IPS-NIHi11 (cell line): ENCODE data around the gene ZBTB7C.
A peak's percentile ranks its signal among the peaks of the same experiment; 100 is the strongest.

Experiments
- DNase-seq: peaks from one replicate; pipeline ENCODE4 v3.0.0; 2012; ENCODE audit warnings: mixed read lengths, low spot score

Gene ZBTB7C

DNA sequence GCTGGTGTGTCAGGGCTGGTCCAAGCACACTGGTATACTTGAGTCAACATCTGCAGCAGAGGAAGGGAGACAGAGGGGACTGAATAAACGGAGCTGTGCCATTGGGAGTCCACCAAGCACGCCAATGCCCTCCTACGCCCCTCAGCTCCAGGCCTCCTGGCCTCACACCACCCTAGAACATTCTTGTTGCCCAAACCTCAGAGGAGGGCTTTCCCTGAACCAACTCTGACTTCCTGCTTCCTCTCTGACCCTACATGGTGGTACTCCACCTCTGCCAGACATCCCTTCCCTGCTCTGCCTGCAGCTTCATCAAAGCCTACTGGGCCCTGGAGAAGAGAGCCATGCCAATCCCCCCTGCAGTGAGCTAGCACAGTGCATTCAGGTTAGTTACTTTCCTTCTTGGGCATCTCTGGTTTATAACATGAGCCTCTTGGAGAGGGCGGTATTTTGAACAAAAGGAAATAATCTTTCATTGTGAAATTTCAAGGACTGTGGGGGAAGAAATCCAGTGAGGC lies 54.4 kb downstream of the ZBTB7C start:
- no peak for DNase-seq

DNA sequence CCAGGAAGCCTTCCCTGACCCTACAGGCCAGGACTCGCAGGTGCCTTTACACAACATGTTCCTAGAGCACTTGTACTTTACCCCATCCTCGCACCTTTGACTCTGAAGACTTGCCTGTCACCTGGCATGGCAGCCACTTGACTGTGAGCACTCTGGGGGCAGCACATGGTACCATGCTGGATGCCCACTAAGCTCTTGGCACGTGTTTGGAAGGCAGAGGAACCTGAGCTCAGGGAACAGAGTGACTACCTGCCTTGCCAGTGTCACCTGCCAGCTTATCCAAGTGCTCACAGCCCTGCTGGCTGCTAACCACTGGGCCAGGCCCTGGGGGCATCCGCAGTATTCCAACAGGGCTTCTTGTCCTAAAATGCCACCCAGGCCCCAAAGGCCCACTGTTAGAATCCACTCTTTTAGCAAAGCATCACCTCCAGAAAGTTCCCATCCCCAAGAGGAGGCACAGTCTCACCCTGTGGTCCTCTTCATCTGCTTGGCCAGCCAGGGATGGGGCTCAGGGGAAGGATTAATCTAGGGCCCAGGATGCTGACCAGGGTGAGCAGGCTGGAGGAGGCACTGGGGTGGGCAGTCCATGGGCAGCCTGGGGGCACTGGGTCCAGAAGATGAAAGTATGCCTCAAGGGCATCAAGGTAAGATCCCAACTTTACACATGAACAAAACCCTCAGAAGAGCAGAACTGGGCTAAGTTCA lies 57.0 kb downstream of the ZBTB7C start:
- DNase-seq, result no peak

DNA sequence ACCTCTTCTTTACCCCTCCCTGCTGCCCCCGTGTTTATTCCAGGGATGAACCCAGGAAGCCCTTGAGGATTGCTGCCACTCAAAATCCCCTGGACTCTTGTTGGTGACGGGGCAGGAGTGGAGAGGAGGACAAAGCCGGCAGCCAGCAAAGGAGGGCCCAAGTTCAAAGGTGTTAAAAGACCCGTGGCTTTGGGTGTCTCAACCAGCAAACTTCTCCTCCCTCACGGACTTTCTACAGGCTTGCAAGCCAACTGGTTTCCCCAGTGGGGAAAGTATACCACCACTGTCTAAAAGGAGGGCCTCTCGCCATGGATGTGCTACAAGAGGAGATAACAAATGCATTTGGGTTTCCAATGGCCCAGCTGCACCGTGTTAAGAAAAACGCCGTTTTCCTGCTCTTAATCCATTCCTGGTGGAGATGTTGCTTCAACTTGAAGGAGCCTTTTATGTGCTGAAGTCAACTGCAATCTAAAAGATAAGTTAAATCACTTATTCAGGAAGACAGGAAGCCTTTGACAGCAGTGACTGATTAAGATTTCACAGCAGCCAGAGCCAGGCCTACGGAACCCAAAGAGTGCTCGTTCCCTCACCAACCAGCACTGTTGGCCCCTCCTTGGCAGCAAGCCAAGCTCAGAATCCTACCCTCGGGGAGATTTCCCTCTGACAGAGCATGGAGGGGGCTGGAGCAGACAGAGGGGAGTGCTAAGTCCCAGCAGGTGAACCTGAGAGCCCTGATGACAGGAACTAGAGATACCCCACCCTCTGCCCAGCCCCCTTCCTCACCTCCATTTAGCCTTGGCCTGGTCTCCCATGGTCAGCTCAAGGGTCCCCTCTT lies 57.8 kb downstream of the ZBTB7C start:
- no peak for DNase-seq

DNA sequence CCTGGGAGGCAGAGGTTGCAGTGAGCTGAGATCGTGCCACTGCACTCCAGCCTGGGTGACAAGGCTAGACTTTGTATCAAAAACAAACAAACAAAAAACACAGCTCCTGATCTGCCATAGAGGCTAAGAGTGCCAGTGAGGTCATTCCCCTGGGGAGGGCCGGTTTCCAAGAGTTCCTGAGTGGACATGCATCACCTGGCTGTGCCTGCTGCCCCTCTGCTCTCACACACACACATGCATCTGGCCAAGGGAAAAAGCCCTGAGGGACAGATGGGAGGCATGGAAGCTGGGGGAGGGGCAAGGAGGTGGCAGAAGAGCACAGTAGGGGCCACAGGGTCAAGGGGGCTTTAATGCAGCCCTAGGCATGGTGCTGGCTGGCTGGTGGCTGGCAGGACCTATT lies 60.4 kb downstream of the ZBTB7C start:
- no peak for DNase-seq

DNA sequence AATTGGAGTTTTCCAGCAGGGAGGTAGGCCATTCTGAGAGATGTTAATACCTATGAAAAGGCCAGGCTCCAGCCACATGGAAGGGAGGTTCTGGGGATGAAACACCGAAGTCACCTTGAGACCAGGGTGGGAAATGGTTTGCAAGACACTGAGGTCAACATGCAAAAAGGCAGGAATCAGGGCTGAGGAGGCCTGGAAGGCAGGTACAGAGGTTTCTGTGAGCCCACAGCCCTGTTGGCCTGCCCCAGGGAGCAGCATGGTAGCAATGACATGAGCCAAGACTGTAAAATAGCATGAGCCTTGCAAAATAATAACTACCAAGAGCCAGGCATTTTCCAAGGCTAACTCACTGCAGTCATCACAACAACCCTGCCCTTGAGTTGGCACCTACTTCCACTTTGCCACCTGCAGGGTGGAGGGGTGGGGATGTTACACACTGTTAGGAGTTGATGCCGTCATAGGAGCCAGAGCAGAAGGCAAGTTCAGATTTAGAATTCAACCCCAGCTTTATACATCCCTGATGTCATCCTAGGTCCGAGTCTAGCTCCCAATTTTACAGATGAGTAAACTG lies 61.3 kb downstream of the ZBTB7C start:
- no peak for DNase-seq

DNA sequence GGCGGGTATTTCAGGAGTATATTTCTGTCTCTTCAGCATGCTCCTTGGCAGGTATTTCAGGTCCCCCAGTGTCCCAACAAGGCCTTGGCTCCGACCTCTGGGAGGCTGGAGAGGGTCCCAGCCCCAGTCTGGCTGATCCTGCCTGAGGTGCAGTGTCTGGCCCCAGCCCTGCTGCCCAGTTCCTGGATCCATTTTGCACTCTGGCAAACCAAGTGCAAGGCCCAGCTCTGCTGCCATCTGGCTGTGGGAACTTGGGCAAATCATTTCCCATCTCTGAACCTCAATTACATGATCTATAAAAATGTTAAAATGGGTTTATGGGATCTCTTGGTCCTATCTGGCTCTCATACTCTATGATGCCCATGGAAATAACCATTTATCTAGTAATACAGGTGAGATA lies 63.6 kb downstream of the ZBTB7C start:
- no peak for DNase-seq

DNA sequence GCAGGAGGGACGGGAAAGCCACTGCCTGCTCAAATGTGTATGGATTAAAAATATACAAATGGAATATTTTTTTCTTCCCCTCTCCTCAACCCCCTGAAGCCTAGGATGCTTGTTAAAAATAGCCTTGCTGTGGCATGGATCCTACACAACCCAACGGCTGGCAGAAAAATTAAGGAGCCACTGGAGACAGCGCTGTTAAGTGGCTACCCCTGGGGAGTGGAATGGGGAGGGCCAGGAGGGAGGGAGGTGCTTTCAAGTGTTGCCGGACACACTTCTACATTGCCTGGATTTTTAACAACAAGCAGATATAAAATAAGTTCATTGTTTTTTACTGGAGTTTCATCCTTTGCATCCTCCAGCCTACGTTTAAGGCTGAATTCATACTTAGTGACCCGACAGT lies 66.6 kb downstream of the ZBTB7C start:
- no peak for DNase-seq

DNA sequence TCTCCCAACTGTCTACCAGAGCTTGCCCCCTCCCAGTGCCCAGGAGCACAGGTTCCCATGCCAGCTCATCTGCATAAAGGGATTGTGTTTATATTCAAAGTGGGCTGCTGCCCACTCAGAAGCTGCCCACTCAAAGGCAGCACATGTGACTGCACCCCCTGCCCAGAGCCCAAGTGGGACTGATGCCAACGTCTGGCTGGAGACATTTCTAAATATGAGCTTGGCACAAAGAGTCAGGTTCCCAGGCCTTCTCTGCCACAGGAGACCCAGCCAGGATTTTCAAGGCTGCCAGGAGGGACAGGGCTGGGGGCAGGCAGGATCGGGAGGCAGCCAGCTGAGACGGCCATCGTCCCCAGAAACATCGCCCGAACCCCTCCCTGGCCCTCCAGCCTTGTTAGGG lies 67.1 kb downstream of the ZBTB7C start:
- DNase-seq, result no peak

DNA sequence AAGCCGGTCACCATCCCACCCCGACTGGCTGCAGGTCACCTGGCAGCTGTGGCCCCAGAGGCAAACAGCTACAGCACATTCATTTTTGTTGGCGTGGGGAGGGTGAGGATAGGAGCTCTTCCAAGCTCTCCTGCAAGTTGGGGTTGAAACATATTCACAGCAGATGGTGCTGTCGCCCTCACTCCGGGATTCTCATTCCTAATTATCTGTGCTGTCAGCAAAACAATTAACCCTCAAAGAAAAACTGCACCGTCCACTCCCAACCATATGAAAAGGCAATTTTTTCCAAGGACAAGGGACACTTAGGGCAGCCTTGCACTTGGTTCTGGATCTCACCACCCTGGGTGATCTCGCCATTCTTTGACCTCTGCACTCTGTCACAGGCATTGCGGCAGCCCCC lies 68.6 kb downstream of the ZBTB7C start:
- DNase-seq, result no peak

DNA sequence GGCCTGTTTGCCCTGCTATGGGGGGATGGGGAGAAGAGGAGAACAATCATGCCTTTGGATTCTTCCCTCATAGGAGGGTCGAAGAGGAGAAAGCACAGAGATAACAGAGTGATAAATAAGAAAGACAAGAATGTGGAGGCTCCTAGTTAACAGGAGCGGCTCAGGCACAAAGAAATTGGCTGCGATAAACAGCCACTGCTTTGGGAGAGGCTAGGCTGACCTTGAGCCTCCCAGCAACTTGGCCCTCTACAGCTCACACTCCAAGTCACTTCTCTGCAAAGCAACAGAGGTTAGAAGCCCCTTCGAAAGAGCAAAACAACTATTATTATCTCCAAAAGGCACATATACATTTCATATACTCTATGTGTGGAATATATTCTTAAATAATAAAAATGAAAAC lies 69.5 kb downstream of the ZBTB7C start:
- DNase-seq, result no peak

DNA sequence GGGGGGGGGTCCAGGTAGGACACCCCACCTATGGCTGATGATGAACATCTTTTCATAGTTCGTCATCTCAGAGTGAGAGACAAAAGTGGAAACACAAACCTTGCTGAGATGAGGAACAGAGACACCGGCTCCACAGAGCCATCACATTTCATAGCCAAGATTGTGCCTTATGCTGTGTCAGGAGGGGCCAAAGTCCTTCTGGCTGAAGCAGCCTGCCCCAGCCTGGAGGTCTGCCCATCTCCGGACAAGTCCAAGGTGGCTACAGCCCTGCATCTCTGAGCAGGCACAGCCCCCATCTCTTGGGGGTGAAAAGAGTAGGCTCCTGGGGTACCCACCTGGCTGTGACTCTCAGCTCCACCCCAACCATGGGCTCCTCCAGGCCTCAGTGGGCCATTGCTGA lies 70.3 kb downstream of the ZBTB7C start:
- DNase-seq, result no peak

DNA sequence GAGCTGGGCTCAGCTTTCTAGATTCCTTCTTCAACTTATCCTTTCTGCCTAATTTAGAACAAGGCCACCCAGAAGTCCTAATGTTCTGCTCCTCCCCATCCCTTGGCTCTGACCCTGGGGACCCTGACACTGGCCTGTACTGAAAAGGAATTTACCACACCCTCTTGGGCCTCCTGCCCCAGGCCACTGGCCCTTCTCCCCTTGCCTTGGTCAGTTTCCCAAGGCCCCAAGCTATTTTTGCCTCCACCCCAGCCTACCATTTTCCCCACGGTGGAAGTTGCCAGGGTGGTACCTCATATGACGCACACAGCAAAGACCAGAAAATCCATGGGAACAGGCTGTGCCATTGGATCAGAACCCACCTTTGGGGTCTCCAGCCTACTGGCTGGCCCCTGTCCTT lies 72.1 kb downstream of the ZBTB7C start:
- no peak for DNase-seq

DNA sequence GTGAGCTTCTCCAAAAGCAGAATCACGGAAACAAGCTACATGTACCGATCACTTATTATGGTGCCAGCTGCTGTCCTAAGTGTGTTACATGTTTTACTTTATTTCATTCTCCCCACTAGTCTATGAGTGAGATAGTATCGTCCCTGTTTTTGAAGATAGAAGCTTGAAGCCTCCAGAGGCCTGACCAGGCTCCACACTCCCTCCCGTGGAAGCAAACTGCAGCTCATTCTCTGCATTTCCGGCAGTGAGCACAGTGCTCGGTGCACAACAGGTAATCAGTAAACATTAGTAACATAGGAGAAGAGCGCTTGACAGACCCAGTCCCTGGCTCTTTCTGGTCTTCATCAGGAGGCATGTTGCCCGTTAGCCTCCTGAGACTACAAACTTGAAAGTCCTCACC lies 72.9 kb downstream of the ZBTB7C start:
- DNase-seq, result no peak

DNA sequence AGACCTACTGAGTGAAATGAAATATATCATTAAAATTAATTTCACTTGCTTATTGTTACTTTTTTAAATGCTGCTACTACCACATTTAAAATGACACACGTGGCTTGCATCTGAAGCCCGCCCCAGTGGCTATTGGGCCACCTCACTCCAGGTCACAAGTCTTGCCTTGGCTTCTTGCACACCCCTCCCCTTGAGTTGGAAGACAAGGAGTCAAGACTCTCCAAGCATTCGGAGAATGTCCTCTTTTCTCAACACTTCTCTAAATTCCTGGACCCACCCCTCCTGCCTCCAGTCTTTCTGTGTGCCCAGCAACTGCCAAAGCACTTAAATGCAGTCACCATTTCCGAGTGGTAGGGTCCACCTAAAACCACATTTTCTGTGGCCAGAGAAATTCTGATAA lies 73.4 kb downstream of the ZBTB7C start:
- peak; percentile 38 for DNase-seq

DNA sequence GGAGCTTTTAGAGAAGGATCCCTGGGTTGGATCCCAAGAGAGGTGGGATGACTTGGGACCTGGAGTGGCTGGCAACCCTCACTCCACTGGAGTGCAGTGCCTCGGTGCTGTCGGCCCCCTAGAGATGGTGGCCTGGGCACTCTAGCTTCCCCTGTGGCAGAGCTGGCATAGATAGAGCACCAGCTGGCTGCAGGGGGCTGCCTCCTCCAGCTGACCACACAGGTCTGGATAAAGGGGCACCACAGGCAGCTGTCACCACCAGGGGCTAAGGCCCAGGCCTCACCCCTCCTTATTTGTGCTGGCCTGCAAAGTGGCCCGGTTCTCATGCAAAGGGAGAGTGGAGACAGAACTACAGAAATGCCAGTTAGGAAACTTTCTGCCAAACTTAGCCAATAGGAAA lies 74.3 kb downstream of the ZBTB7C start:
- no peak for DNase-seq

DNA sequence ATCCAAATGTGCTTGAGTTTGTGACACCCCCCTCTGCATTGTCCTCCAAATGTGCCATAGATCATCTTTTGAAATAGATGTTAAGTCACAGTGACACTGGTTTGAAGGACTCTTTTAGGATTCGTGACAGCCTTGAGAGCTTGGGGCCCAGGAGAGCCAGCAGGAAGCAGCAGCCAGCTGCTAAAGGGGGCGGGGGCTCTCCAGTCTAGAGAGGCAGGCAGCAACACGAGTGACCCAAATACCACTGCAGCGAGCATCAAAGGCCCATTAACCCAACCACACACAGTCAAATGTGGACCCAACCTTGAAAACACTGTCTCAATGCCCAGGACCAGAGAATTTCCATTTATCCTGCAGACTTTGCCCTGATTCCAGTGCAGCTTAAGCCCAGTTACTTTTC lies 75.6 kb downstream of the ZBTB7C start:
- DNase-seq, result no peak

DNA sequence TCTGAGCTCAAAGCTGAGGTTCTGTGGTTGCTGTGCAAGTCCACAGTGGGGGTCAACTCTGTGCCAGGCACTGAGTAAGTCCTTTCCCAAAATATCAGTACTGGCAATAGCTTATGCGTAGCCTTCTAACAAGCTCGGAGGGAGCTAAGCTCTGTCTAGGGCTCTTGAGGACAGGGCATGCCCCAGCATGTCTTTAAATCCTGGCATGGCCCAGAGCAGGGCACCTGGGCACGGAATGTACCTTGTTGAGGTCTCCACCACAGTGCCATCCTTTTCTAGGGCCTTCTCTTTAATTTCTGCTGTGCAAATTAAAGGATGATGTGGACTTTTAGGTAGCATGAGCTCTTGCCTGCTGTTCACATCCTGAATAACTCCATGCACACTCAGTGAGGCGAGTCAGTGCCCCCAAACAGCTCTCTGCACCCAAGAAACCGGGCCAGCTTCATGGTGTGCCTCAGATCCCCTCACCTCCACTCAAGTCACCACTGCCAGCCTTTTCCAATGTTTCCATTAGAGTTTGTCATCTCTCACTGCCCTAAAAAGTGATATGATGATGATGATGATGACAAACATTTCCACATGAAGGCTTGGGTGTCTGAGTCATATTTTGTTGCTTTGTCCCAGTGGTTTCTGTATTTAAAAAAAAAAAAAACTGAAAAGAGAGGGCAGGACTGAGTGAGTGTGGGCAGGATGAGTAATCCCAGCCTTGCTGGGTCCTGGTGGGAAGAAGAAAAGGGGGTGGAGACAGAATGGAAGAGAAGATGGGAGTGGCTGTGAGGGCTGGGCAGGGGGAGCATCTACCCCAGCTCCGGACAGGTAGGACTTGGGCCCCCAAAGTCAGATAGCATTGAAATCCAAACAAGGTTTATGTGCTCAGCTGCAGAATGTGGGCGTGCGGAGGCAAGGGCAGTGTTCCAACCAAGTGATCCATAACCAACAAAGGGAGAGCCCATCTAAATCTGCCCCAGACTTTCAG lies 78.9 kb downstream of the ZBTB7C start:
- DNase-seq, result peak; percentile 43

DNA sequence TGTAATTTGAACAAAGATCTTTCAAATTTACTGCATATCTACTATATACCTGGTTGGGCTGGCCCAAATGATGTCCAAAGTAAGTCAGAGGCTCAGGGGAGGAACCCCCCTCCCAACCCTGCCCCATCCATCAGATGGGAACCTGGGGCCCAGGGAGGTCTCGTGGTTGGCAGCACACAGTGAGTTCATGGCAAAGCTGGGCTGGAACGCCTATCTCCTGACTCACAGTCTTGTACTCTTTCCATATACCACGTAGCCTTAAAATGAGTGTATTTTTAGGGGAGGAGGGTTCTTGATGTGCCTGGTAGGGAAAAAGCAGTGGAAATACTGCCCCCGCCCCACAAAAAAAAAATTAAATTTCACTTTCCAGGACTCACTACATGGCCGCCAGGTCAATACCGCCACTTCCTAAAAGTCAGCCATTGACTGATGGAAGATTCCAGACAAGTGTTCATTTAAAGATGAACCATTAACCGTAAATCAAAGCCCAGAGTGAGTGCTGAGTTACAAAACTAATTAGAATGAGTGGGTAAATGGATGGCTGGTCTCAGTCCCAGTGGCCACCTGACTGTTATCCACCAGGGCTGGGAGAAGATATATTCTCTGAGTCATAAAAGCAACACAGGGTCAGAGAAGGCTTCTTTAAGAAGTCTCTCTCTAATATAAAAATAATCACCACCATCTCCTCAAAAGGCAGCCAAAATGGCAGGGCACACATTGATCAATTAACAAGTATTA lies 80.5 kb downstream of the ZBTB7C start:
- DNase-seq, result no peak

DNA sequence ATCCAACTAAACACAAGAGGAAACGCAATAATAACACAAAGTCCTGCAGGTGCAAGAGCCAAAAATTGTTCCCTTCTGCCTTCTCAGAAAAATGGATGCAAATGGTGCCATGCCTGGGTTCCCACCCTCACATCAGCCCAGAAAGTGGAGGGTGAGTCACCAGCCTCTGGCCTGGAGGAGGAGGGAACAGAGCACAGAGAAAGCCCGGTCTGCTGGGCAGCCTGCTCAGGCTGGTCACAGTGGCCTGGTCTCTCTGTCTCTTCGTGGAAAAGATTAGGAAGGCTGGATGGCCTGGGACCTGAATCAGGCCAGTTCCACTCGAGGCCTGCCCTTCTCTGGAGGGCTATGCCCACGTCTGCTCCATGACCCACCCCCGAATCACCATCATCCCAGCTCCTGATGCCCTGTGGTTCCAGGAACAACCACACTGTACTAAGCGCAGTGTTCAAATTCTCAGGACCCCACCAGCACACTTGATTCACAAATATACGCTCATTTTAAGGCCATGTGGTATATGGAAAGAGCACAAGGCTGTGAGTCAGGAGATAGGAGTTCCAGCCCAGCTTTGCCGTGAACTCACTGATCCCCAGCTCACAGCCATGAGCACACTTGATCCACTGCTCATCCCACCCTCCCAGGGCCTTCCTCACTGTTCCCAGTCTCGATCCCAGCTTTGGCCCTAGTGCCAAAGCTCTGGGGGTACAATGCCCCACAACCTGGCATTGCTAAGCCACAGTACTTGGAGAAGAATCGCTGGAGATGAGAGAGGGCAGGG lies 82.1 kb downstream of the ZBTB7C start:
- DNase-seq, result no peak

DNA sequence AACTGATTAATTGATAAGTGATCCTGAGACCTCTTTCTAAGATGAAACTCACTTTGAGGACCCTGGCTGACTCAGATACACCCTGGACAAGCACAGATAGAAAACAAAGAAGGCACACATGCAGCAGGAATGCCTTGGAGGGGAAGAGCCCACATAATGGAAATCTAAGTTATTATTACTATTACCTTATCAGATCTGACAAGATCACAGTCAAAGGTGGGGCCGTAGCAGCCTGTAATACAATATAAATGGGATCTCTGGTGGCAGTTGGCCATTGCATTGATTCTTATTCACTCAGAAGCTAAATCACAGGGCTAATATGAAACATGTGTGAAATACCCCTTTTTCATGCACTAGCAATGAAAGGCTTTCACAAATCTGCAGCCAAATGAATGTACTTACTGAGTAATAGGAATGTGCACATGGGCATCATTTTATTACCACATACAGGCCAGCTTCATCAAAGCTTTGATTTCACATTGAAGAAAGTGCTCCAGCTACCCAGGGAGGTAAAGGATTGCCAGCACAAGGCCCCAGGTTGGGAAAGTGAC lies 84.0 kb downstream of the ZBTB7C start:
- DNase-seq, result no peak
